Prostate gland (tissue), 2 donors: ENCODE data around the gene MED15. TPM values are rescaled to one million over a fixed set of nuclear protein-coding genes. Genes with fewer than 3 reads are reported as not detected.

Experiments
- DNase-seq: peaks from one replicate; pipeline ENCODE4 v3.0.0-alpha.2; 2019; ENCODE audit warnings: low spot score
- H3K27ac ChIP-seq, 2 donors: fragments of 200-600 bp; sonication (generic); 2 replicates each; pipeline ENCODE4 v1.5.1; 2017 to 2019
- H3K27me3 ChIP-seq: fragments of 200-600 bp; sonication (generic); replicated peaks from 2 replicates; pipeline ENCODE4 v1.5.1; 2019; ENCODE audit not compliant: insufficient read depth
- H3K36me3 ChIP-seq, 2 donors: fragments of 200-600 bp; sonication (generic); 1 replicate in 1 of 2; 2 replicates in 1 of 2; pipeline versions ENCODE4 v1.5.1 to v1.8.1; 2017 to 2019
- H3K4me1 ChIP-seq: fragments of 200-600 bp; sonication (generic); replicated peaks from 2 replicates; pipeline ENCODE4 v1.5.1; 2019
- H3K4me3 ChIP-seq, 2 donors: fragments of 200-600 bp; sonication (generic); 2 replicates each; pipeline ENCODE4 v1.5.1; 2017 to 2019
- H3K9me3 ChIP-seq: fragments of 200-600 bp; sonication (generic); 2 replicates; pipeline ENCODE4 v1.5.1; 2017
- CTCF ChIP-seq, 4 experiments: fragments of 200-600 bp in 2 of 4; fragments of 450-650 bp in 2 of 4; sonication (generic) in 2 of 4; IDR thresholded peaks; 1 replicate in 3 of 4; 2 replicates in 1 of 4; pipeline ENCODE4 v1.5.1; 2016 to 2019; ENCODE audit warnings: antibody characterized with exemption in 4 of 4, mild to moderate bottlenecking in 2 of 4, moderate library complexity in 2 of 4
- POLR2A ChIP-seq: fragments of 450-650 bp; IDR thresholded peaks from one replicate; pipeline ENCODE4 v1.6.1; 2016; ENCODE audit warnings: antibody characterized with exemption, mild to moderate bottlenecking
- POLR2AphosphoS5 ChIP-seq: sonication (generic); formaldehyde crosslinking; IDR thresholded peaks from one replicate; pipeline ENCODE4 v1.6.1; 2017; ENCODE audit warnings: antibody characterized with exemption
- WGBS: methylation state at CpG from one replicate; pipeline ENCODE4 v1.1.5; 2018; 5-methylcytosine and 5-hydroxymethylcytosine counted together
- intact Hi-C: fragments of 100-400 bp; cut with DNase I; formaldehyde crosslinking; loops from one replicate; pipeline ENCODE4 v1.14.2; 2022
- total RNA-seq, 2 donors: library from RNA; depleted of rRNA; stranded (reverse); fragments of >200 nt; gene quantifications; one replicate each; pipeline ENCODE4 v1.1.0, GENCODE V29; 2016

The MED15 gene
- total RNA-seq, 2 donors from 2014 or later, result 43.2 to 87.1 TPM

GRCh38 chr22:20581503-20582170, 74.2 kb downstream of the MED15 start:
- intact Hi-C loops, result no loop called here
- peaks cover 16 to 20% of the 10 kb centered on the region in 2 donors for H3K36me3 ChIP-seq
- H3K4me3 ChIP-seq, result no peak overlapping the region
- WGBS, result 94% methylated on average over 7 of the region's 7 CpGs
- DNase-seq, result no peak
- TF ChIP-seq POLR2A, result no peak
- TF ChIP-seq POLR2AphosphoS5, result no peak
- TF ChIP-seq CTCF (IDR thresholded peaks at IDR 0.05), result no peak
- H3K27ac ChIP-seq, result no peak overlapping the region
- no peaks in the 10 kb centered on the region for H3K27me3 ChIP-seq
- H3K4me1 ChIP-seq, result no peaks in the 10 kb centered on the region
- no peaks in the 10 kb centered on the region for H3K9me3 ChIP-seq

- Histone ChIP-seq H3K27ac (no peak overlapping the region), H3K9me3 (no peaks in the 10 kb centered on the region), H3K36me3 (peaks cover 16 to 20% of the 10 kb centered on the region in 2 donors), H3K4me3 (no peak overlapping the region), H3K4me1 (no peaks in the 10 kb centered on the region), H3K27me3 (no peaks in the 10 kb centered on the region)
- WGBS, result 96% methylated on average over 4 of the region's 5 CpGs
- TF ChIP-seq POLR2AphosphoS5, result no peak
- TF ChIP-seq POLR2A, result no peak
- no peak for TF ChIP-seq CTCF (IDR thresholded peaks at IDR 0.05)
- intact Hi-C loops, result no loop called here
- DNase-seq, result no peak
These were observed 74.7 kb downstream of the MED15 start for GRCh38 chr22:20582171-20582511.

GRCh38 chr22:20582520-20583361, 75.3 kb downstream of the MED15 start:
- no peaks in the 10 kb centered on the region for H3K4me1 ChIP-seq
- TF ChIP-seq CTCF (IDR thresholded peaks at IDR 0.05) (no peak), POLR2AphosphoS5 (no peak), POLR2A (no peak)
- H3K27me3 ChIP-seq, result no peaks in the 10 kb centered on the region
- no peak overlapping the region for H3K4me3 ChIP-seq
- H3K9me3 ChIP-seq, result no peaks in the 10 kb centered on the region
- intact Hi-C loops, result no loop called here
- WGBS, result 87% methylated on average over 33 of the region's 33 CpGs
- no peak for DNase-seq
- H3K36me3 ChIP-seq, result peaks cover 16 to 20% of the 10 kb centered on the region in 2 donors
- no peak overlapping the region for H3K27ac ChIP-seq

- no peaks in the 10 kb centered on the region for H3K4me1 ChIP-seq
- H3K36me3 ChIP-seq, result peaks cover 16 to 20% of the 10 kb centered on the region in 2 donors
- no peaks in the 10 kb centered on the region for H3K27me3 ChIP-seq
- no peak overlapping the region for H3K4me3 ChIP-seq
- no peaks in the 10 kb centered on the region for H3K9me3 ChIP-seq
- TF ChIP-seq POLR2AphosphoS5 (no peak), POLR2A (no peak), CTCF (IDR thresholded peaks at IDR 0.05) (no peak)
- DNase-seq, result no peak
- intact Hi-C loops, result no loop called here
- H3K27ac ChIP-seq, result no peak overlapping the region
- WGBS, result 80% methylated on average over 4 of the region's 4 CpGs
These were observed 76.1 kb downstream of the MED15 start for GRCh38 chr22:20583471-20583922.
